Mesendoderm (in vitro differentiated cells): ENCODE measurements around the gene CD200.

Experiments
- DNase-seq: peaks from one replicate; pipeline ENCODE4 v3.0.0; 2013
- H2AK5ac ChIP-seq: 2 replicates; pipeline ENCODE4 v1.6.1; 2013; ENCODE audit warnings: low read length, inconsistent platforms
- H2BK120ac ChIP-seq: 2 replicates; pipeline ENCODE4 v1.6.1; 2013; ENCODE audit warnings: low read depth, mild to moderate bottlenecking, low read length, moderate library complexity, mixed read lengths
- H2BK15ac ChIP-seq: replicated peaks from 2 replicates; pipeline ENCODE4 v1.6.1; 2013; ENCODE audit warnings: low read depth, mild to moderate bottlenecking, moderate library complexity
- H2BK5ac ChIP-seq: 2 replicates; pipeline ENCODE4 v1.6.1; 2013; ENCODE audit warnings: low read length, inconsistent platforms
- H3K18ac ChIP-seq: 2 replicates; pipeline ENCODE4 v1.6.1; 2013; ENCODE audit warnings: mild to moderate bottlenecking, low read length, mixed read lengths
- H3K23ac ChIP-seq: one replicate; pipeline ENCODE4 v1.6.1; 2013; ENCODE audit warnings: low read length
- H3K27ac ChIP-seq: 2 replicates; pipeline ENCODE4 v1.5.1; 2013; ENCODE audit warnings: low read depth, mild to moderate bottlenecking, inconsistent platforms, low read length, moderate library complexity
- H3K27me3 ChIP-seq: 2 replicates; pipeline ENCODE4 v1.6.1; 2013; ENCODE audit warnings: low read length, control low read depth, mild to moderate bottlenecking, inconsistent platforms; ENCODE audit not compliant: insufficient read depth, poor library complexity
- H3K36me3 ChIP-seq: 2 replicates; pipeline ENCODE4 v1.6.1; 2013; ENCODE audit warnings: low read length, inconsistent platforms; ENCODE audit not compliant: control insufficient read depth, insufficient read depth
- H3K4ac ChIP-seq: one replicate; pipeline ENCODE4 v1.6.1; 2013; ENCODE audit warnings: low read depth, mild to moderate bottlenecking, low read length, moderate library complexity
- H3K4me1 ChIP-seq: 2 replicates; pipeline ENCODE4 v1.6.1; 2013; ENCODE audit warnings: low read depth, low read length, inconsistent platforms; ENCODE audit not compliant: control insufficient read depth
- H3K4me2 ChIP-seq: 2 replicates; pipeline ENCODE4 v1.6.1; 2013; ENCODE audit warnings: low read length
- H3K4me3 ChIP-seq: 2 replicates; pipeline ENCODE4 v1.5.1; 2013; ENCODE audit warnings: mild to moderate bottlenecking, low read length
- H3K56ac ChIP-seq: one replicate; pipeline ENCODE4 v1.6.1; 2013; ENCODE audit warnings: low read length
- H3K79me1 ChIP-seq: 2 replicates; pipeline ENCODE4 v1.6.1; 2013; ENCODE audit warnings: low read length, inconsistent platforms
- H3K79me2 ChIP-seq: 2 replicates; pipeline ENCODE4 v1.6.1; 2013; ENCODE audit warnings: mild to moderate bottlenecking, low read length; ENCODE audit not compliant: control insufficient read depth, insufficient read depth
- H3K9ac ChIP-seq: 2 replicates; pipeline ENCODE4 v1.6.1; 2013; ENCODE audit warnings: low read length, inconsistent platforms
- H4K5ac ChIP-seq: one replicate; pipeline ENCODE4 v1.6.1; 2013; ENCODE audit warnings: low read length
- H4K8ac ChIP-seq: one replicate; pipeline ENCODE4 v1.6.1; 2013; ENCODE audit warnings: low read depth, mild to moderate bottlenecking, control low read depth, low read length, moderate library complexity
- WGBS: extraction: QIAGEN DNeasy Blood & Tissue Kit; methylation state at CpG from one replicate; pipeline ENCODE4 v1.1.7; 2013; ENCODE audit warnings: low lambda C conversion rate, missing lambda C conversion rate; ENCODE audit not compliant: insufficient coverage; ENCODE audit errors: extremely low coverage; 5-methylcytosine and 5-hydroxymethylcytosine counted together

The CD200 gene

DNA sequence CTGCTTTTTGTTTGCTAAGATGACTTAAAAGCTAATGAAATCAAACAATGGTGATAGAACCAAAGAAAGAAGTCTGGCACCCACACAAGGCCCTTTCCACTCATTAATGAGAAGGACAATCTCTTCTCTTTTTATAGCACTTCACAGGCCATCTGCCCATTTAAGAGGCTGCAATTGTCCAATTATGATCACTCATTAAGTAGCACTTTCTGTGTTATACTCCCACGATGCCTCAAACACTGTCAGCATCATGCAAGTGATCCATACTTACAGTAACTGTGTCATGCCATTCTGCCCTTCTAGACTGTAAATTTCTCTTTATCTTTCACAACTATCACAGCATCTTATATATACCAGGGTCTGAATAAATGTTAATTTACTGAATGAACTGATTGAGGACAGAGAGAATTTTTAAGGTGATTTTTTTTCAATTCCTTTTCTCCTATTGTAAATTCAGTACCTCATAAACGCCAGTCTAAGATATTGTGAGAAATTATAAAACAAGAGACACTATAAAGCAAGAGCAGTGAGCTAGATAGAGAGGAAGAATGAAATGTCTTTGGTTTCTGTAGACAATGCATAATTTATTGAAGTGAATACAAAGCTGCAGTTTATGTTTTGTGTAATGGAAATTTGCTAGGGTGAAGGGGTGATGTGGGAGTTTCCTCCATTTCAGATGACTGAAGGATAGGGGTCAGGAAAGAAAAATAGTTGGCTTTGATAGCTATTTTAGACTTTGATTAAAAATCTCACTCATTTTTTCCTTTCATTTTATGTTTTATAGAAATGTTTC is 17.3 kb downstream of the CD200 start:
- H2BK120ac ChIP-seq, result no peak overlapping the region
- no peak overlapping the region for H2BK5ac ChIP-seq
- peaks cover 6% of the 10 kb centered on the region for H3K79me2 ChIP-seq
- H4K5ac ChIP-seq, result no peak overlapping the region
- H3K4ac ChIP-seq, result no peak overlapping the region
- no peak overlapping the region for H3K18ac ChIP-seq
- no peak overlapping the region for H3K4me2 ChIP-seq
- H2BK15ac ChIP-seq, result no peak overlapping the region
- H4K8ac ChIP-seq, result no peak overlapping the region
- no peak overlapping the region for H3K9ac ChIP-seq
- peaks cover 6% of the 10 kb centered on the region for H3K79me1 ChIP-seq
- peaks cover 5% of the 10 kb centered on the region for H3K36me3 ChIP-seq
- no peak for DNase-seq
- no peak overlapping the region for H3K23ac ChIP-seq
- H3K4me3 ChIP-seq, result no peak overlapping the region
- H3K27ac ChIP-seq, result no peak overlapping the region
- H2AK5ac ChIP-seq, result no peak overlapping the region
- WGBS, result no CpG with 5 or more reads among the region's 2 CpGs
- no peaks in the 10 kb centered on the region for H3K27me3 ChIP-seq
- peaks cover 7% of the 10 kb centered on the region for H3K4me1 ChIP-seq
- no peak overlapping the region for H3K56ac ChIP-seq

- no CpG with 5 or more reads among the region's 1 CpG for WGBS
Observed at GRCh38 chr3:112351036-112351435, 18.1 kb downstream of the CD200 start.

GRCh38 chr3:112351823-112352222 is 18.9 kb downstream of the CD200 start:
- DNase-seq, result no peak
- Histone ChIP-seq H2BK5ac (no peak overlapping the region), H3K4me1 (peaks cover 7% of the 10 kb centered on the region), H4K8ac (no peak overlapping the region), H2BK15ac (no peak overlapping the region), H3K27ac (no peak overlapping the region), H4K5ac (no peak overlapping the region), H3K23ac (no peak overlapping the region), H3K4ac (no peak overlapping the region), H3K4me2 (no peak overlapping the region), H3K79me1 (peaks cover 4% of the 10 kb centered on the region), H2BK120ac (no peak overlapping the region), H3K56ac (no peak overlapping the region), H3K27me3 (no peaks in the 10 kb centered on the region), H3K36me3 (peaks cover 5% of the 10 kb centered on the region), H3K79me2 (peaks cover 3% of the 10 kb centered on the region), H3K9ac (no peak overlapping the region), H2AK5ac (no peak overlapping the region), H3K4me3 (no peak overlapping the region), H3K18ac (no peak overlapping the region)
- WGBS, result no CpG with 5 or more reads among the region's 2 CpGs

More at GRCh38 chr3:112351036-112351435, 18.1 kb downstream of the CD200 start:
- Histone ChIP-seq H3K4ac (no peak overlapping the region), H3K36me3 (peaks cover 5% of the 10 kb centered on the region), H4K5ac (no peak overlapping the region), H2BK5ac (no peak overlapping the region), H3K27me3 (no peaks in the 10 kb centered on the region), H3K4me2 (no peak overlapping the region), H3K18ac (no peak overlapping the region), H3K79me2 (peaks cover 6% of the 10 kb centered on the region), H3K27ac (no peak overlapping the region), H3K79me1 (peaks cover 6% of the 10 kb centered on the region), H2BK120ac (no peak overlapping the region), H3K4me1 (peaks cover 7% of the 10 kb centered on the region), H2BK15ac (no peak overlapping the region), H2AK5ac (no peak overlapping the region), H3K4me3 (no peak overlapping the region), H3K56ac (no peak overlapping the region), H3K9ac (no peak overlapping the region), H3K23ac (no peak overlapping the region), H4K8ac (no peak overlapping the region)
- DNase-seq, result no peak

- Histone ChIP-seq H3K56ac (no peak overlapping the region), H3K23ac (no peak overlapping the region), H3K79me1 (peaks cover 2% of the 10 kb centered on the region), H2AK5ac (no peak overlapping the region), H3K9ac (no peak overlapping the region), H3K36me3 (peaks cover 2% of the 10 kb centered on the region), H3K4ac (no peak overlapping the region), H3K4me1 (peaks cover 7% of the 10 kb centered on the region), H3K18ac (no peak overlapping the region), H3K27ac (no peak overlapping the region), H3K4me3 (no peak overlapping the region), H3K79me2 (no peaks in the 10 kb centered on the region), H2BK5ac (no peak overlapping the region), H3K27me3 (no peaks in the 10 kb centered on the region), H3K4me2 (no peak overlapping the region), H2BK120ac (no peak overlapping the region), H4K8ac (no peak overlapping the region), H2BK15ac (no peak overlapping the region), H4K5ac (no peak overlapping the region)
- no CpG with 5 or more reads among the region's 5 CpGs for WGBS
- no peak for DNase-seq
Observed at GRCh38 chr3:112352720-112353119, 19.8 kb downstream of the CD200 start.

DNA sequence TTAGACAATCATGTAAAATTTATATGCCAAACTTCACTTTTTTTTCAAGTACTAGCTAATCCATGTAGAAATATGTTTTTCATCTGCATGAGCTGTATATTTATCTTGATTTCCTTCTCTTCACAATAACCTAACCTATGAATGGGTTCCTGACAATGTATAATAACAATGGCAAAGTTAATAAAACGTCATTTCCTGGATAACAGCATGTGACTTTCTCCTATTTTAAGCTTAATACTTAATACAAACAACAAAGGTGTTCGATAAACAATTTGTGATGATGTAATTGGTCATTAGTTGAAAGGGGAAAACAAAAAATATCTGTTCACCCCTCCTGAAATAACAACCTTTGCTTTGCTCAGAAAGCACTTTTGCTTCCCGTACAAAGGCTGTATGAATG is 20.4 kb downstream of the CD200 start:
- no peaks in the 10 kb centered on the region for H3K27me3 ChIP-seq
- peaks cover 2% of the 10 kb centered on the region for H3K36me3 ChIP-seq
- H3K79me2 ChIP-seq, result no peaks in the 10 kb centered on the region
- H3K18ac ChIP-seq, result peak overlapping the region; percentile 28
- no CpG with 5 or more reads among the region's 3 CpGs for WGBS
- no peak overlapping the region for H2BK5ac ChIP-seq
- no peak overlapping the region for H3K4me2 ChIP-seq
- peaks cover 2% of the 10 kb centered on the region for H3K79me1 ChIP-seq
- H2BK15ac ChIP-seq, result no peak overlapping the region
- no peak overlapping the region for H4K5ac ChIP-seq
- no peak overlapping the region for H3K4me3 ChIP-seq
- no peak overlapping the region for H3K4ac ChIP-seq
- no peak for DNase-seq
- H3K9ac ChIP-seq, result no peak overlapping the region
- no peak overlapping the region for H3K56ac ChIP-seq
- peaks cover 7% of the 10 kb centered on the region for H3K4me1 ChIP-seq
- H4K8ac ChIP-seq, result no peak overlapping the region
- no peak overlapping the region for H2AK5ac ChIP-seq
- H3K23ac ChIP-seq, result no peak overlapping the region
- no peak overlapping the region for H2BK120ac ChIP-seq
- no peak overlapping the region for H3K27ac ChIP-seq
